Suprapubic skin (tissue), 4 donors: ENCODE results near the gene PRDM1.

Source experiments
- EP300 ChIP-seq: sonication (generic); formaldehyde crosslinking; IDR thresholded peaks from one replicate; pipeline ENCODE4 v1.6.1; 2017; ENCODE audit warnings: antibody characterized with exemption
- POLR2A ChIP-seq, 2 donors: fragments of 450-650 bp; IDR thresholded peaks; one replicate each; pipeline ENCODE4 v1.6.1; 2017; ENCODE audit warnings: antibody characterized with exemption in 2 of 2, mild to moderate bottlenecking in 2 of 2, moderate library complexity in 2 of 2
- POLR2AphosphoS5 ChIP-seq, 3 donors: sonication (generic); formaldehyde crosslinking; IDR thresholded peaks; one replicate each; pipeline ENCODE4 v1.6.1; 2017; ENCODE audit warnings: antibody characterized with exemption in 3 of 3
- TF ChIP-seq, protein P1 (sequence below), 2 donors: fragments of 200-600 bp in 1 of 2; fragments of 450-650 bp in 1 of 2; sonication (generic) in 1 of 2; IDR thresholded peaks; one replicate each; pipeline ENCODE4 v1.5.1; 2016 to 2019; ENCODE audit warnings: antibody characterized with exemption in 2 of 2, mild to moderate bottlenecking in 1 of 2, moderate library complexity in 1 of 2

GRCh38 chr6:106135911-106136571 is 49.9 kb downstream of the PRDM1 start:
- TF ChIP-seq POLR2A (IDR thresholded peaks at IDR 0.05) (no peak), POLR2AphosphoS5 (IDR thresholded peaks at IDR 0.05) (no peak), EP300 (no peak)
- TF ChIP-seq, protein P1, sequence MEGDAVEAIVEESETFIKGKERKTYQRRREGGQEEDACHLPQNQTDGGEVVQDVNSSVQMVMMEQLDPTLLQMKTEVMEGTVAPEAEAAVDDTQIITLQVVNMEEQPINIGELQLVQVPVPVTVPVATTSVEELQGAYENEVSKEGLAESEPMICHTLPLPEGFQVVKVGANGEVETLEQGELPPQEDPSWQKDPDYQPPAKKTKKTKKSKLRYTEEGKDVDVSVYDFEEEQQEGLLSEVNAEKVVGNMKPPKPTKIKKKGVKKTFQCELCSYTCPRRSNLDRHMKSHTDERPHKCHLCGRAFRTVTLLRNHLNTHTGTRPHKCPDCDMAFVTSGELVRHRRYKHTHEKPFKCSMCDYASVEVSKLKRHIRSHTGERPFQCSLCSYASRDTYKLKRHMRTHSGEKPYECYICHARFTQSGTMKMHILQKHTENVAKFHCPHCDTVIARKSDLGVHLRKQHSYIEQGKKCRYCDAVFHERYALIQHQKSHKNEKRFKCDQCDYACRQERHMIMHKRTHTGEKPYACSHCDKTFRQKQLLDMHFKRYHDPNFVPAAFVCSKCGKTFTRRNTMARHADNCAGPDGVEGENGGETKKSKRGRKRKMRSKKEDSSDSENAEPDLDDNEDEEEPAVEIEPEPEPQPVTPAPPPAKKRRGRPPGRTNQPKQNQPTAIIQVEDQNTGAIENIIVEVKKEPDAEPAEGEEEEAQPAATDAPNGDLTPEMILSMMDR (IDR thresholded peaks at IDR 0.05): no peak
